SK-N-SH (cell line): ENCODE measurements around the gene ZNF646. TPM values are rescaled to one million over a fixed set of nuclear protein-coding genes. Genes with fewer than 3 reads are reported as not detected.

ENCODE experiments used
- CTCF ChIA-PET: fragments of 300-600, 350-600 bp; formaldehyde crosslinking; extraction: SDS; loops from one replicate; lab custom pipeline; 2021; lab: Yijun Ruan, JAX
- POLR2A ChIA-PET: fragments of 350-600 bp; sonication (Branson Sonifier 250); formaldehyde crosslinking; extraction: SDS; loops from one replicate; lab custom pipeline; 2020; ENCODE audit warnings: antibody characterized with exemption, inconsistent platforms; lab: Yijun Ruan, JAX
- DNase-seq: peaks from one replicate; pipeline ENCODE4 v3.0.0; 2012
- H2AFZ ChIP-seq: fragments of 200-600 bp; sonication (generic); 2 replicates; pipeline ENCODE4 v1.8.1; 2016; ENCODE audit warnings: antibody characterized with exemption, mild to moderate bottlenecking, low read depth
- H3F3A ChIP-seq: fragments of 200-600 bp; sonication (generic); replicated peaks from 2 replicates; pipeline ENCODE3; 2016; ENCODE audit warnings: antibody characterized with exemption, mild to moderate bottlenecking; ENCODE audit not compliant: insufficient read depth
- H3K27ac ChIP-seq, 2 experiments: fragments of 200-500 bp in 1 of 2; fragments of 200-600 bp in 1 of 2; sonication (Bioruptor generic) in 1 of 2; sonication (generic), shearing (Covaris generic) in 1 of 2; 2 replicates each; pipeline versions ENCODE4 v1.5.1 to v1.6.1; 2014 to 2016; ENCODE audit warnings: low read depth in 2 of 2, inconsistent platforms in 1 of 2, low read length in 1 of 2, mild to moderate bottlenecking in 1 of 2, mixed read lengths in 1 of 2
- H3K27me3 ChIP-seq: fragments of 200-600 bp; sonication (generic), shearing (Covaris generic); 2 replicates; pipeline ENCODE4 v1.6.1; 2016; ENCODE audit warnings: mixed run types; ENCODE audit not compliant: insufficient read depth
- H3K36me3 ChIP-seq, 2 experiments: fragments of 200-500 bp in 1 of 2; fragments of 200-600 bp in 1 of 2; sonication (Bioruptor generic) in 1 of 2; sonication (generic) in 1 of 2; replicated peaks in 1 of 2; 2 replicates each; pipeline versions ENCODE3 to v1.5.1; 2014 to 2016; ENCODE audit warnings: low read length in 1 of 2, mild to moderate bottlenecking in 1 of 2; ENCODE audit not compliant: insufficient read depth in 2 of 2, control insufficient read depth in 1 of 2
- H3K4me1 ChIP-seq, 2 experiments: fragments of 200-500 bp in 1 of 2; fragments of 200-600 bp in 1 of 2; sonication (Bioruptor generic) in 1 of 2; sonication (generic), shearing (Covaris generic) in 1 of 2; 2 replicates each; pipeline versions ENCODE4 v1.5.1 to v1.6.1; 2014 to 2016; ENCODE audit warnings: low read depth in 1 of 2, low read length in 1 of 2, mixed run types in 1 of 2; ENCODE audit not compliant: insufficient read depth in 2 of 2, control insufficient read depth in 1 of 2
- H3K4me2 ChIP-seq: fragments of 200-600 bp; sonication (generic), shearing (Covaris generic); 2 replicates; pipeline ENCODE4 v1.6.1; 2017; ENCODE audit warnings: mixed run types
- H3K4me3 ChIP-seq, 2 experiments: fragments of 200-500 bp in 1 of 2; fragments of 200-600 bp in 1 of 2; sonication (Bioruptor generic) in 1 of 2; sonication (generic), shearing (Covaris generic) in 1 of 2; 2 replicates each; pipeline versions ENCODE4 v1.5.1 to v1.8.1; 2014 to 2016; ENCODE audit warnings: low read depth in 2 of 2, inconsistent platforms in 1 of 2, low read length in 1 of 2, mild to moderate bottlenecking in 1 of 2, mixed read lengths in 1 of 2, moderate library complexity in 1 of 2
- H3K79me2 ChIP-seq: fragments of 200-600 bp; sonication (generic); 2 replicates; pipeline ENCODE4 v1.8.1; 2017; ENCODE audit warnings: mild to moderate bottlenecking; ENCODE audit not compliant: insufficient read depth
- H3K9ac ChIP-seq: fragments of 200-600 bp; sonication (generic); 2 replicates; pipeline ENCODE4 v1.6.1; 2017; ENCODE audit warnings: mixed run types
- H3K9me2 ChIP-seq: fragments of 200-600 bp; sonication (generic); 2 replicates; pipeline ENCODE4 v1.6.1; 2017; ENCODE audit warnings: mixed run types
- H3K9me3 ChIP-seq: fragments of 200-600 bp; sonication (generic); 2 replicates; pipeline ENCODE4 v1.6.1; 2017; ENCODE audit warnings: mixed run types, mild to moderate bottlenecking, moderate library complexity
- H4K20me1 ChIP-seq: fragments of 200-600 bp; sonication (generic); 2 replicates; pipeline ENCODE4 v1.6.1; 2017; ENCODE audit warnings: mild to moderate bottlenecking, mixed run types; ENCODE audit not compliant: insufficient read depth
- CTCF ChIP-seq: fragments of 200-600 bp; sonication (generic); IDR thresholded peaks from 2 replicates; pipeline ENCODE4 v1.6.1; 2017; ENCODE audit warnings: antibody characterized with exemption, mild to moderate bottlenecking, moderate library complexity
- FOSL2 ChIP-seq: IDR thresholded peaks from 2 replicates; pipeline ENCODE4 v1.4.0; 2012; ENCODE audit warnings: low read depth, mild to moderate bottlenecking, moderate library complexity, borderline replicate concordance
- FOXJ3 ChIP-seq: sonication (generic); formaldehyde crosslinking; IDR thresholded peaks from 2 replicates; pipeline ENCODE4 v1.5.1; 2020; ENCODE audit warnings: mild to moderate bottlenecking, missing genetic modification reagents
- GATA2 ChIP-seq: sonication (generic); formaldehyde crosslinking; IDR thresholded peaks from 2 replicates; pipeline ENCODE4 v1.5.0; 2020; ENCODE audit warnings: mild to moderate bottlenecking, missing genetic modification reagents
- JUND ChIP-seq: IDR thresholded peaks from 2 replicates; pipeline ENCODE4 v1.4.0; 2012
- YY1 ChIP-seq: IDR thresholded peaks from 2 replicates; pipeline ENCODE4 v1.4.0; 2012; ENCODE audit warnings: low read depth, mild to moderate bottlenecking
- WGBS: methylation state at CpG from one replicate; pipeline ENCODE4 v1.1.6; 2017; ENCODE audit warnings: low lambda C conversion rate; 5-methylcytosine and 5-hydroxymethylcytosine counted together
- polyA plus RNA-seq, 3 experiments: library from polyadenylated mRNA; depleted of rRNA; stranded (reverse); fragments of >200 nt; gene quantifications; 2 replicates each; pipeline ENCODE4 v1.2.3, GENCODE V29; 2012
- TF ChIP-seq, protein P1 (sequence below): IDR thresholded peaks from 2 replicates; pipeline ENCODE4; 2012
- TF ChIP-seq, protein P2 (sequence below): fragments of 150-350 bp; IDR thresholded peaks from 2 replicates; pipeline ENCODE4 v1.6.1; 2016; ENCODE audit warnings: mild to moderate bottlenecking, low read depth, low read length

ZNF646 gene
- polyA plus RNA-seq, 1 of the 3 experiments (the other 2 are of a cell fraction): 3.4 TPM

DNA sequence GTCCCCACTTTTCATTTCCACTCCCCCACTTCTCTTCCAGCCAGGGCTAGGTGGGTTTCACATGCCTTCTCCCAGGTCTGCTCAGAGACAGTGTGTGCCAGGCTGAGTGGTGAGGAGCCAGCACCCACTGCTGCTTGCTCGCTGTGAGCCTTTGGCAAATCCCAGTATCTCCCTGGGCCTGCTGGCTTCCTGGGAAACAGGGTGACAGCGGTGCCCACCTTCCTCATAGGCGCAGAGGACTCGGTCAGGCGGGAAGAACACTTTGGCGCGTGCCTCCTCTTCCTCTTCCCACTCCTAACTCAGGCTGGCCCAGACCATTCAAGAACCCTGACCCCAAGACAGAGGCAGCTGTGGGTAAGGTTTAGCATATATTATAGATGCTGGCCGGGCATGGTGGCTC, 15.0 kb downstream of the ZNF646 start (continued):
- TF ChIP-seq, protein P1, sequence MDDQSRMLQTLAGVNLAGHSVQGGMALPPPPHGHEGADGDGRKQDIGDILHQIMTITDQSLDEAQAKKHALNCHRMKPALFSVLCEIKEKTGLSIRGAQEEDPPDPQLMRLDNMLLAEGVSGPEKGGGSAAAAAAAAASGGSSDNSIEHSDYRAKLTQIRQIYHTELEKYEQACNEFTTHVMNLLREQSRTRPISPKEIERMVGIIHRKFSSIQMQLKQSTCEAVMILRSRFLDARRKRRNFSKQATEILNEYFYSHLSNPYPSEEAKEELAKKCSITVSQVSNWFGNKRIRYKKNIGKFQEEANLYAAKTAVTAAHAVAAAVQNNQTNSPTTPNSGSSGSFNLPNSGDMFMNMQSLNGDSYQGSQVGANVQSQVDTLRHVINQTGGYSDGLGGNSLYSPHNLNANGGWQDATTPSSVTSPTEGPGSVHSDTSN: no peak

- H3K4me2 ChIP-seq: 0 out of 2 replicates have a peak overlapping the region, but pooled peaks have one; percentile 1
These were observed 16.3 kb downstream of the ZNF646 start for GRCh38 chr16:31090540-31090939.

More at GRCh38 chr16:31090540-31090939, 16.3 kb downstream of the ZNF646 start:
- DNase-seq: no peak
- no peaks in the 10 kb centered on the region for H3F3A ChIP-seq
- peaks cover 7% of the 10 kb centered on the region; the same call in 1 of the 2 replicates for H4K20me1 ChIP-seq
- peaks cover 4 to 16% of the 10 kb centered on the region in 2 experiments; a peak in 2 of 4 replicates for H3K4me1 ChIP-seq
- POLR2A ChIA-PET: no interaction called here
- H3K9me2 ChIP-seq: no peaks in the 10 kb centered on the region
- peak overlapping the region in 1 of 2 experiments; percentile 38; a peak in 2 of 4 replicates for H3K27ac ChIP-seq
- H3K79me2 ChIP-seq: peaks cover 56% of the 10 kb centered on the region
- H3K36me3 ChIP-seq: peaks cover 7 to 11% of the 10 kb centered on the region in 2 experiments
- no peaks in the 10 kb centered on the region for H3K27me3 ChIP-seq
- 63% methylated on average over 2 of the region's 2 CpGs for WGBS
- H3K4me3 ChIP-seq: no peak overlapping the region
- H2AFZ ChIP-seq: no peak overlapping the region
- no peaks in the 10 kb centered on the region for H3K9me3 ChIP-seq
- CTCF ChIA-PET: no interaction called here
- TF ChIP-seq FOSL2 (peak; percentile 33; the same call in 1 of the 2 replicates), JUND (no peak), CTCF (no peak), YY1 (no peak), FOXJ3 (CRISPR knock-in tag) (no peak), GATA2 (no peak)
- TF ChIP-seq, protein P2, sequence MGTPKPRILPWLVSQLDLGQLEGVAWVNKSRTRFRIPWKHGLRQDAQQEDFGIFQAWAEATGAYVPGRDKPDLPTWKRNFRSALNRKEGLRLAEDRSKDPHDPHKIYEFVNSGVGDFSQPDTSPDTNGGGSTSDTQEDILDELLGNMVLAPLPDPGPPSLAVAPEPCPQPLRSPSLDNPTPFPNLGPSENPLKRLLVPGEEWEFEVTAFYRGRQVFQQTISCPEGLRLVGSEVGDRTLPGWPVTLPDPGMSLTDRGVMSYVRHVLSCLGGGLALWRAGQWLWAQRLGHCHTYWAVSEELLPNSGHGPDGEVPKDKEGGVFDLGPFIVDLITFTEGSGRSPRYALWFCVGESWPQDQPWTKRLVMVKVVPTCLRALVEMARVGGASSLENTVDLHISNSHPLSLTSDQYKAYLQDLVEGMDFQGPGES: no peak
- H3K9ac ChIP-seq: no peak overlapping the region
